A549 treated with AZD9567 at 1 μM for 4 hours (cell line): Measurements from ENCODE around the gene TOP3B. TPM values are rescaled to one million over a fixed set of nuclear protein-coding genes. Genes with fewer than 3 reads are reported as not detected.

Experiments
- total RNA-seq: library from RNA; stranded (reverse); fragments of 200-300 nt; extraction: Qiagen RNA extraction; gene quantifications from 5 replicates; pipeline ENCODE4 v1.2.3, GENCODE V29; 2022; ENCODE audit not compliant: insufficient read depth

TOP3B gene
- total RNA-seq = 13.2 to 18.0 TPM (median 15.3 TPM) in 5 replicates

DNA sequence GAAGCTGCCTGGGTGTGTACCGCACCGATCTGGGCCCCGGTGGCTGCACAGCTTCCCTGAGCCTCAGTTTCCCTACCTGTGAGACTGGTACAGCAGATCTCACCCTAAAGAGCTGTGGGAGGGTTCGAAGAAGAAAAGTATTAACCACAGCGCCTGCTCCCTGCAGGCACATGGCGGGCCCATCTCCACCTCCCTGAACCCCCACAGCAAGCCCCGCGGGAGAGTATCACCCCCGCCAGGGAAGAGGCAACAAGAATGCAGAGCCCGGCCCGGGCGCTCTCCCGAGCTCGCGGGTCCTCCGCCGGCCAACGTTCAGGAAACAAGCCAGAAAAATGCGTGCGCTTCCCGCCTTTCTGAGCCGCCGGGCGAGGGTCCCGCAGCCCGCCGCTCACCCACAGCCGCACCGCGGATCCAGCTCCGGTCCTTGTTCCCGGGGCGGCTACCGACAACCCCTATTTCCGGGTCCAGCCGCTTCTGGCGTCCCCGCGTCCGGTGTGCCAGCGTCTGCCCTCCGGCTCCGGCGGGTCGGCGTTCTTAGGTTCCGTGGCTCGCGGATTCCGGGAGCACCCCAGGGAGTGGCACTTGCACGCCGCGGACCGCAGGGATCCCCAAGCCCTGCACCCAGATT lies at the start of gene TOP3B:
Gene TOP3B, minus strand, starts transcription at position 450 of the 628 bp plus-strand sequence. CDS start 7,078 bp downstream, outside the sequence.

DNA sequence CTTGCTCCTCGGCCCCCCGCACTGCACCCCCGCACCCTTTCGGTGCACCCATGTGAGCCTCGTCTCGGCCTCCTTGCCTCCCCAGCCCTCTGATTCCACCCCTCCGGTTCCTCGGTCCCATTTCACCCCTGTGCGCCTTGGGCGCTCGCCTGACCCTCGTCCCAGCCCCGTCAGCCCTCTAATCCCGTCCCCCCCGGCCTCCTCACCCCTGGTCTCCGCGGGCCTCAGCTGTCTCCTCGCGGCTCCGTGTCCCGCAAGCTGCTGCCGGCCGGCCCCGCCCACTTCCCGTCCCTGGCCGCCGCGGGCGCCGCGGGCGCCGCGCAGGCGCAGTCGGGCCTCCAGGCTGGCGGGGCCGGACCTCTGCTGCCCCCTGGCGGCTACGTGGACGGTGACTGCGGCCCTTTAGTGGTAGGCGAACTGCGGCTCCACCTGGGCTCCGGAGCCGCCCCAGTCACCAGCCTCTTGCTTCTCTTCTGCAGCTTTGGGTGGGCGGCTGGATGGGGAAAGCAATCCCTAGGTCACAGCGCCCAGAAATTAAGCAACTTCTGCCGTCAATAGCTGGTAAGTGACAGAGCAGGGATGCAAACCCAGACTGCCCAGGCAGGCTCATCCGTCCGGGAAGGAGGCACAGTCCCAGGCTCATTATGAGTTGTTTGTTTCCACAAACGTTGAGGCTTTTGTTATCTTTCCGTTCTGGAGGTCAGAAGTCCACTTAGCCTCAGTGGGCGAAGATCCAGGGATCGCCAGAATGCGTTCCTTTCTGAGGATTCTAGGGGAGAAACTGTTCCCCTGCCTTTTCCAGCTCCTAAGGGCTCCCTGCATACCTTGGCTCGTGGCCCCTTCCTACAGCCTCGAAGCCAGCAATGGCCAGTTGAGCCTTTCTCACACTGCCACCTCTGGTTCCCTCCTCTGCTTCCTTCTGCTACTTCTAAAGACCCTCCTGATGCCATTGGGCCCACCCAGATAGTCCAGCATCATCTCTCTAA lies 29.7 kb downstream of the TOP3B start, which contains the start of gene PPM1F:
Gene PPM1F, minus strand, starts transcription at position 263 of the 986 bp plus-strand sequence. CDS start 6,800 bp downstream, outside the sequence.

Other genes with a start within 250 kb of the TOP3B start
- 0.39 to 1.5 TPM (median 0.66 TPM) in 5 replicates for gene YPEL1, start 247.0 kb downstream of the TOP3B start, total RNA-seq
- gene MAPK1, start 115.1 kb downstream of the TOP3B start, total RNA-seq = 58.4 to 75.3 TPM (median 68.2 TPM) in 5 replicates
- gene PPM1F, start 29.9 kb downstream of the TOP3B start, total RNA-seq = 14.1 to 21.7 TPM (median 18.8 TPM) in 5 replicates